Measurements from ENCODE around the gene ZMYND8. TPM values are rescaled to one million over a fixed set of nuclear protein-coding genes. Genes with fewer than 3 reads are reported as not detected.
"Not testable (repeated sequence)": the region's sequence is repeated elsewhere in the genome, so short reads cannot be mapped to it uniquely, and the experiment has no call there.

The ZMYND8 gene
- total and polyA plus RNA-seq, 2 donors = 15.6 to 29.0 TPM

GRCh38 chr20:47178277-47178676 is 178.2 kb downstream of the ZMYND8 start:
- Histone ChIP-seq H3K4me1 (ENCODE audit: insufficient read depth) (no peaks in the 10 kb centered on the region), H3K4me3 (ENCODE audit: low read depth, low read length) (no peak overlapping the region), H3K27ac (ENCODE audit: low read depth) (no peak overlapping the region), H3K36me3 (ENCODE audit: insufficient read depth) (no peaks in the 10 kb centered on the region)
- WGBS = 66% methylated on average over 3 of the region's 3 CpGs
- DNase-seq (ENCODE audit: extremely low spot score) = no peak

- not testable (repeated sequence) for H3K27ac ChIP-seq (ENCODE audit: low read depth); DNase-seq (ENCODE audit: extremely low spot score); H3K4me3 ChIP-seq (ENCODE audit: low read depth, low read length); H3K4me1 ChIP-seq (ENCODE audit: insufficient read depth); H3K36me3 ChIP-seq (ENCODE audit: insufficient read depth)
- WGBS = 77% methylated on average over 5 of the region's 5 CpGs
Observed at GRCh38 chr20:47176217-47176616, 180.3 kb downstream of the ZMYND8 start.

- 22% methylated on average over 6 of the region's 6 CpGs for WGBS
- H3K4me3 ChIP-seq (ENCODE audit: low read depth, low read length) = no peak overlapping the region
- H3K36me3 ChIP-seq (ENCODE audit: insufficient read depth) = no peaks in the 10 kb centered on the region
- H3K27ac ChIP-seq (ENCODE audit: low read depth) = no peak overlapping the region
- no peak for DNase-seq (ENCODE audit: extremely low spot score)
- no peaks in the 10 kb centered on the region for H3K4me1 ChIP-seq (ENCODE audit: insufficient read depth)
Observed at GRCh38 chr20:47175493-47175892, 181.0 kb downstream of the ZMYND8 start.

- Histone ChIP-seq H3K4me3 (ENCODE audit: low read depth, low read length) (no peak overlapping the region), H3K4me1 (ENCODE audit: insufficient read depth) (no peaks in the 10 kb centered on the region), H3K36me3 (ENCODE audit: insufficient read depth) (no peaks in the 10 kb centered on the region), H3K27ac (ENCODE audit: low read depth) (no peak overlapping the region)
- WGBS = 85% methylated on average over 21 of the region's 21 CpGs
- no peak for DNase-seq (ENCODE audit: extremely low spot score)
Observed at GRCh38 chr20:47174456-47175243, 181.8 kb downstream of the ZMYND8 start.

GRCh38 chr20:47173596-47174216 is 182.8 kb downstream of the ZMYND8 start:
- 87% methylated on average over 6 of the region's 6 CpGs for WGBS
- DNase-seq (ENCODE audit: extremely low spot score) = no peak
- Histone ChIP-seq H3K27ac (ENCODE audit: low read depth) (no peak overlapping the region), H3K36me3 (ENCODE audit: insufficient read depth) (no peaks in the 10 kb centered on the region), H3K4me3 (ENCODE audit: low read depth, low read length) (no peak overlapping the region), H3K4me1 (ENCODE audit: insufficient read depth) (no peaks in the 10 kb centered on the region)

GRCh38 chr20:47172579-47172978 is 183.9 kb downstream of the ZMYND8 start:
- Histone ChIP-seq H3K4me1 (ENCODE audit: insufficient read depth) (no peaks in the 10 kb centered on the region), H3K27ac (ENCODE audit: low read depth) (no peak overlapping the region), H3K36me3 (ENCODE audit: insufficient read depth) (no peaks in the 10 kb centered on the region), H3K4me3 (ENCODE audit: low read depth, low read length) (no peak overlapping the region)
- 92% methylated on average over 16 of the region's 16 CpGs for WGBS
- no peak for DNase-seq (ENCODE audit: extremely low spot score)

- Histone ChIP-seq H3K4me3 (ENCODE audit: low read depth, low read length) (no peak overlapping the region), H3K36me3 (ENCODE audit: insufficient read depth) (no peaks in the 10 kb centered on the region), H3K4me1 (ENCODE audit: insufficient read depth) (no peaks in the 10 kb centered on the region), H3K27ac (ENCODE audit: low read depth) (no peak overlapping the region)
- DNase-seq (ENCODE audit: extremely low spot score) = no peak
- WGBS = 84% methylated on average over 9 of the region's 9 CpGs
Observed at GRCh38 chr20:47167846-47168245, 188.7 kb downstream of the ZMYND8 start.

GRCh38 chr20:47165376-47165865 is 191.1 kb downstream of the ZMYND8 start:
- DNase-seq (ENCODE audit: extremely low spot score) = no peak
- Histone ChIP-seq H3K4me1 (ENCODE audit: insufficient read depth) (no peaks in the 10 kb centered on the region), H3K4me3 (ENCODE audit: low read depth, low read length) (no peak overlapping the region), H3K36me3 (ENCODE audit: insufficient read depth) (no peaks in the 10 kb centered on the region), H3K27ac (ENCODE audit: low read depth) (no peak overlapping the region)
- 90% methylated on average over 4 of the region's 4 CpGs for WGBS

- no peak for DNase-seq (ENCODE audit: extremely low spot score)
- H3K36me3 ChIP-seq (ENCODE audit: insufficient read depth) = no peaks in the 10 kb centered on the region
- H3K27ac ChIP-seq (ENCODE audit: low read depth) = no peak overlapping the region
- no peak overlapping the region for H3K4me3 ChIP-seq (ENCODE audit: low read depth, low read length)
- WGBS = 82% methylated on average over 13 of the region's 13 CpGs
- no peaks in the 10 kb centered on the region for H3K4me1 ChIP-seq (ENCODE audit: insufficient read depth)
Observed at GRCh38 chr20:47164140-47164539, 192.4 kb downstream of the ZMYND8 start.

- DNase-seq (ENCODE audit: extremely low spot score) = no peak
- WGBS = 91% methylated on average over 10 of the region's 10 CpGs
- Histone ChIP-seq H3K27ac (ENCODE audit: low read depth) (no peak overlapping the region), H3K4me1 (ENCODE audit: insufficient read depth) (no peaks in the 10 kb centered on the region), H3K36me3 (ENCODE audit: insufficient read depth) (no peaks in the 10 kb centered on the region), H3K4me3 (ENCODE audit: low read depth, low read length) (no peak overlapping the region)
Observed at GRCh38 chr20:47161411-47161810, 195.1 kb downstream of the ZMYND8 start.

- H3K4me3 ChIP-seq (ENCODE audit: low read depth, low read length) = no peak overlapping the region
- 87% methylated on average over 14 of the region's 14 CpGs for WGBS
- no peak overlapping the region for H3K27ac ChIP-seq (ENCODE audit: low read depth)
- no peaks in the 10 kb centered on the region for H3K36me3 ChIP-seq (ENCODE audit: insufficient read depth)
- DNase-seq (ENCODE audit: extremely low spot score) = no peak
- no peaks in the 10 kb centered on the region for H3K4me1 ChIP-seq (ENCODE audit: insufficient read depth)
Observed at GRCh38 chr20:47160992-47161391, 195.5 kb downstream of the ZMYND8 start.

GRCh38 chr20:47160240-47160639 is 196.3 kb downstream of the ZMYND8 start:
- no peaks in the 10 kb centered on the region for H3K4me1 ChIP-seq (ENCODE audit: insufficient read depth)
- 91% methylated on average over 7 of the region's 7 CpGs for WGBS
- no peak overlapping the region for H3K27ac ChIP-seq (ENCODE audit: low read depth)
- no peak for DNase-seq (ENCODE audit: extremely low spot score)
- no peak overlapping the region for H3K4me3 ChIP-seq (ENCODE audit: low read depth, low read length)
- no peaks in the 10 kb centered on the region for H3K36me3 ChIP-seq (ENCODE audit: insufficient read depth)

Data from urinary bladder (tissue), 4 donors.